ENCODE data around the gene MB21D2.

Gene MB21D2

DNA sequence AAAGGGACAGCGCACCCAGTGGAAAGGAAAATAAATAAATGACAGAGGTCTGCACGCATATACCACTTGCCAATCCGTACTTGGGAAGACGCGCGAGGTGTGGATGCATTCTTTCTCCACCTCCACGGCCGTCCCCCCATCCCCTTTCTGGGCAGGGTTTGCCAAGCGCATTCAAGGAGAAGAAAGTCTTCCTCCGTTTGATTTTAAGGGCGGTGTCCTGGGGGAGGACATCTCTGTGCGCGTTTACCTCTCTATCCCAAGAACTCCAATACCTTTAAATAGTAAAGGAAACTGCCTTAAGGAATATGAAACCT, 576 bp upstream of the MB21D2 start:
- CTCF ChIA-PET = interaction anchor here (1.0 to 8.1 kb wide), 12 partner anchors 10 to 115 kb away, joined by 3 to 95 read pairs (median 5); no protein-coding TSS in a partner anchor
- TF ChIP-seq, protein P1, sequence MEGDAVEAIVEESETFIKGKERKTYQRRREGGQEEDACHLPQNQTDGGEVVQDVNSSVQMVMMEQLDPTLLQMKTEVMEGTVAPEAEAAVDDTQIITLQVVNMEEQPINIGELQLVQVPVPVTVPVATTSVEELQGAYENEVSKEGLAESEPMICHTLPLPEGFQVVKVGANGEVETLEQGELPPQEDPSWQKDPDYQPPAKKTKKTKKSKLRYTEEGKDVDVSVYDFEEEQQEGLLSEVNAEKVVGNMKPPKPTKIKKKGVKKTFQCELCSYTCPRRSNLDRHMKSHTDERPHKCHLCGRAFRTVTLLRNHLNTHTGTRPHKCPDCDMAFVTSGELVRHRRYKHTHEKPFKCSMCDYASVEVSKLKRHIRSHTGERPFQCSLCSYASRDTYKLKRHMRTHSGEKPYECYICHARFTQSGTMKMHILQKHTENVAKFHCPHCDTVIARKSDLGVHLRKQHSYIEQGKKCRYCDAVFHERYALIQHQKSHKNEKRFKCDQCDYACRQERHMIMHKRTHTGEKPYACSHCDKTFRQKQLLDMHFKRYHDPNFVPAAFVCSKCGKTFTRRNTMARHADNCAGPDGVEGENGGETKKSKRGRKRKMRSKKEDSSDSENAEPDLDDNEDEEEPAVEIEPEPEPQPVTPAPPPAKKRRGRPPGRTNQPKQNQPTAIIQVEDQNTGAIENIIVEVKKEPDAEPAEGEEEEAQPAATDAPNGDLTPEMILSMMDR (IDR thresholded peaks at IDR 0.05; ENCODE audit: control extremely low read depth, extremely low read depth, low read depth, missing control alignments) = no peak
- no peak for DNase-seq (ENCODE audit: extremely low spot score)
- POLR2A ChIA-PET = interaction anchor here (0.7 to 1.3 kb wide), 4 partner anchors 19 to 112 kb away, joined by 3 to 6 read pairs (median 3); no protein-coding TSS in a partner anchor

GRCh38 chr3:192917028-192917403, 640 bp downstream of the MB21D2 start:
- TF ChIP-seq, protein P1 (IDR thresholded peaks at IDR 0.05; ENCODE audit: control extremely low read depth, extremely low read depth, low read depth, missing control alignments) = peak; percentile 8
- CTCF ChIA-PET = interaction anchor here (1.1 to 8.1 kb wide), 14 partner anchors 10 to 352 kb away, joined by 3 to 95 read pairs (median 6); no protein-coding TSS in a partner anchor
- peak; percentile 52 for DNase-seq (ENCODE audit: extremely low spot score)
- POLR2A ChIA-PET = interaction anchor here (1.0 to 1.3 kb wide), 3 partner anchors 12 to 95 kb away, joined by 3 to 9 read pairs (median 6); no protein-coding TSS in a partner anchor

DNA sequence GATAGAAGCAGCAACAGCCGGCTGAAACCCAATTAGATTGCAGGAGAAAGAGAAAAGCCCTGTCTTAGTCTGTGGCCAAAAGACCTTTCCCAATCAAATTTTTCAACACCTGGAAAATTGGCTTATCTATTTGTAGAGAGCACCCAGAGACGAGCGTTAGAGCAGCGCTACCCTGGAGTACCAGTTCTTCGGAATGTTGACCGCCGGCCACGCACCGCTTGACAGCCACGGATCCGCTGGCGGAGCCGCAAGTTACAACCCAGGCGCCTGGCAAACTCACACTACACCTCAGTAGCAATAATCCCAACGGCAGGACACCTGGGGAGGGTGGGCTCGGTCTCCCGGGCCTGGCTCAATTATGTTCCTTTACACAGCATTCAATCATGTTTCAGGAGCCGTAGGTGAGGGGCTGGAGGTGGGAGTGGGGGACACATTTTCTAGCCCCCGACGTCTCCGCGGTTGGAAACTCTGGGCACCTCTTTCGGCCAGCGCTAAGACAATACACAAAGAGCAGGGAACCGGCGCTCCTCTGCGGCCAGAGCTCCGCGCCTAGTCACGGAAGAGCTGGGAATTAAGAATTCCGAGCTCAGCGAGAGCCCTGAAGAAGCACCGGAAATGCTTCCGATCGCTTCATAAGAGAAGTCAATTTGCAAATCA, 1.2 kb downstream of the MB21D2 start:
- DNase-seq (ENCODE audit: extremely low spot score) = no peak
- ChIA-PET CTCF (interaction anchor here (1.1 to 8.1 kb wide), 13 partner anchors 10 to 351 kb away, joined by 3 to 95 read pairs (median 6); no protein-coding TSS in a partner anchor), POLR2A (interaction anchor here (1.0 to 1.3 kb wide), 2 partner anchors 11 to 95 kb away, joined by 3 to 9 read pairs; no protein-coding TSS in a partner anchor)
- TF ChIP-seq, protein P1 (IDR thresholded peaks at IDR 0.05; ENCODE audit: control extremely low read depth, extremely low read depth, low read depth, missing control alignments) = no peak

- TF ChIP-seq, protein P1 (IDR thresholded peaks at IDR 0.05; ENCODE audit: control extremely low read depth, extremely low read depth, low read depth, missing control alignments) = no peak
- POLR2A ChIA-PET = interaction anchor here (0.9 to 1.1 kb wide), 3 partner anchors 11 to 23 kb away, joined by 3 to 9 read pairs (median 4); no protein-coding TSS in a partner anchor
- CTCF ChIA-PET = interaction anchor here (0.7 to 8.1 kb wide), 22 partner anchors 8 to 125 kb away, joined by 3 to 95 read pairs (median 6); no protein-coding TSS in a partner anchor
- no peak for DNase-seq (ENCODE audit: extremely low spot score)
Measured at GRCh38 chr3:192915722-192916121, 1.9 kb downstream of the MB21D2 start.

GRCh38 chr3:192915304-192915703, 2.4 kb downstream of the MB21D2 start:
- CTCF ChIA-PET = interaction anchor here (0.7 to 8.1 kb wide), 22 partner anchors 9 to 126 kb away, joined by 3 to 95 read pairs (median 6); no protein-coding TSS in a partner anchor
- TF ChIP-seq, protein P1 (IDR thresholded peaks at IDR 0.05; ENCODE audit: control extremely low read depth, extremely low read depth, low read depth, missing control alignments) = peak; percentile 65
- peak; percentile 35 for DNase-seq (ENCODE audit: extremely low spot score)
- POLR2A ChIA-PET = interaction anchor here (0.9 to 1.1 kb wide), 3 partner anchors 13 to 23 kb away, joined by 3 to 4 read pairs (median 3); no protein-coding TSS in a partner anchor

- CTCF ChIA-PET = interaction anchor here (0.6 to 8.1 kb wide), 24 partner anchors 8 to 126 kb away, joined by 3 to 95 read pairs (median 5); no protein-coding TSS in a partner anchor
- no peak for DNase-seq (ENCODE audit: extremely low spot score)
- POLR2A ChIA-PET = interaction anchor here (0.9 to 1.1 kb wide), 4 partner anchors 10 to 22 kb away, joined by 3 to 6 read pairs (median 4); no protein-coding TSS in a partner anchor
- TF ChIP-seq, protein P1 (IDR thresholded peaks at IDR 0.05; ENCODE audit: control extremely low read depth, extremely low read depth, low read depth, missing control alignments) = no peak
Measured at GRCh38 chr3:192914848-192915247, 2.8 kb downstream of the MB21D2 start.
